Fibroblast of lung (primary cell): ENCODE results near the gene CHST12. TPM values are rescaled to one million over a fixed set of nuclear protein-coding genes. Genes with fewer than 3 reads are reported as not detected.

Experiments
- DNase-seq, 2 donors: peaks; one replicate each; pipeline versions ENCODE4 v3.0.0 to v3.0.0-alpha.2; 2010; ENCODE audit warnings: low read depth in 2 of 2
- H2AFZ ChIP-seq: 2 replicates; pipeline ENCODE4 v1.5.1; 2012; ENCODE audit warnings: low read length, control low read depth, inconsistent platforms
- H3K27ac ChIP-seq: 2 replicates; pipeline ENCODE4 v1.5.1; 2011; ENCODE audit warnings: low read length, control low read depth; ENCODE audit not compliant: insufficient read depth
- H3K27me3 ChIP-seq: 2 replicates; pipeline ENCODE4 v1.5.1; 2011; ENCODE audit warnings: mild to moderate bottlenecking, low read length; ENCODE audit not compliant: control insufficient read depth, insufficient read depth
- H3K36me3 ChIP-seq: 2 replicates; pipeline ENCODE4 v1.5.1; 2011; ENCODE audit warnings: low read length; ENCODE audit not compliant: control insufficient read depth, insufficient read depth
- H3K4me1 ChIP-seq: 2 replicates; pipeline ENCODE4 v1.5.1; 2011; ENCODE audit warnings: low read length; ENCODE audit not compliant: control insufficient read depth, insufficient read depth; ENCODE audit errors: extremely low read depth
- H3K4me2 ChIP-seq: 2 replicates; pipeline ENCODE4 v1.5.1; 2011; ENCODE audit warnings: low read length, control low read depth; ENCODE audit not compliant: insufficient read depth; ENCODE audit errors: extremely low read depth
- H3K4me3 ChIP-seq, 4 experiments: fragments of 200-600 bp in 1 of 4; sonication (generic) in 1 of 4; replicated peaks in 1 of 4; 2 replicates each; pipeline ENCODE4 v1.5.1; 2011 to 2016; ENCODE audit warnings: low read length in 4 of 4, low read depth in 3 of 4, mild to moderate bottlenecking in 3 of 4, control low read depth in 2 of 4, inconsistent platforms in 1 of 4, mixed read lengths in 1 of 4; ENCODE audit not compliant: insufficient read depth in 1 of 4; ENCODE audit errors: control extremely low read depth in 1 of 4
- H3K79me2 ChIP-seq: 2 replicates; pipeline ENCODE4 v1.5.1; 2012; ENCODE audit warnings: mild to moderate bottlenecking, low read length, inconsistent platforms; ENCODE audit not compliant: control insufficient read depth, insufficient read depth
- H3K9ac ChIP-seq: 2 replicates; pipeline ENCODE4 v1.5.1; 2011; ENCODE audit warnings: mild to moderate bottlenecking, low read length, control low read depth; ENCODE audit not compliant: insufficient read depth
- H3K9me3 ChIP-seq: 2 replicates; pipeline ENCODE4 v1.5.1; 2012; ENCODE audit warnings: low read depth, low read length; ENCODE audit not compliant: control insufficient read depth, insufficient read depth
- H4K20me1 ChIP-seq: 2 replicates; pipeline ENCODE4 v1.5.1; 2011; ENCODE audit warnings: low read length; ENCODE audit not compliant: control insufficient read depth, insufficient read depth; ENCODE audit errors: extremely low read depth
- CTCF ChIP-seq, 2 donors: IDR thresholded peaks in 1 of 2; conservative IDR thresholded peaks in 1 of 2; 1 replicate in 1 of 2; 2 replicates in 1 of 2; pipeline ENCODE4 v1.5.1; 2011 to 2012; ENCODE audit warnings: low read length in 2 of 2, control low read depth in 1 of 2, inconsistent platforms in 1 of 2, low read depth in 1 of 2, mild to moderate bottlenecking in 1 of 2
- EZH2 ChIP-seq: IDR thresholded peaks from 2 replicates; pipeline ENCODE4 v1.5.1; 2012; ENCODE audit warnings: low read length, control low read depth, mild to moderate bottlenecking; ENCODE audit errors: missing control alignments
- polyA plus RNA-seq, 2 donors: library from polyadenylated mRNA; depleted of rRNA in 1 of 2; stranded (reverse) in 1 of 2; unstranded in 1 of 2; fragments of >200 nt; gene quantifications; 2 replicates each; pipeline ENCODE4 v1.2.1, GENCODE V29; 2011 to 2012; ENCODE audit warnings: missing spikeins in 1 of 2
- total RNA-seq: library from RNA; depleted of rRNA; stranded (reverse); fragments of >200 nt; gene quantifications from 2 replicates; pipeline ENCODE4 v1.2.1, GENCODE V29; 2014

Gene CHST12
- total and polyA plus RNA-seq, 2 donors (not counting 1 experiment from before 2014, with no cell fraction given) = 3.5 to 9.5 TPM

- Histone ChIP-seq H3K27ac (no peak overlapping the region), H3K4me1 (no peaks in the 10 kb centered on the region), H3K4me2 (no peak overlapping the region), H2AFZ (no peak overlapping the region), H3K9ac (no peak overlapping the region), H3K79me2 (no peaks in the 10 kb centered on the region), H3K4me3 (no peak overlapping the region), H3K27me3 (no peaks in the 10 kb centered on the region), H4K20me1 (no peaks in the 10 kb centered on the region), H3K9me3 (no peaks in the 10 kb centered on the region), H3K36me3 (peaks cover 4% of the 10 kb centered on the region)
- DNase-seq = no peak
- no peak for TF ChIP-seq CTCF (conservative IDR thresholded peaks at IDR 0.05 in 1 of 2, IDR thresholded peaks at IDR 0.05 in 1 of 2; ENCODE audit: low read depth in 1 of 2, low read length in 2 of 2)
- TF ChIP-seq EZH2 = no peak
Measured at GRCh38 chr7:2433713-2434550, 30.5 kb downstream of the CHST12 start.

DNA sequence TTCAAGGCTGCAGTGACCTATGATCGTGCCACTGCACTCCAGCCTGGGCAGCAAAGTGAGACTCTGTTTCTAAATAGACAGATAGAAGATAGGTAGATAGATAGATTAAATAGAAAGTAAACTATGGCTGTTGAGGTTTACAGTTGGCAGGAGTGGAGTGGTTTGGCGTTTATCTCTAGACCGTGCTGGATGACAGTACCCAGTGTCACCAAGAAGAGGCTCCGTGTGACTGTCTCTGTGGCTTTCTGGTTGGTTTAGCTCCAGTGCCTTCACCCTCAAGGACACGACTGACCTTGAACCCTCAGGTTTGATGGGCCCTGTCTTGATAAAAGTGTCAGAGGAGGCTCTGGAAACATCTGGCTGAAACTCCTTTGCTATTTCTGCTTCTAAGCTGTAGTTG lies 31.7 kb downstream of the CHST12 start:
- Histone ChIP-seq H4K20me1 (no peaks in the 10 kb centered on the region), H3K4me2 (no peak overlapping the region), H3K79me2 (no peaks in the 10 kb centered on the region), H3K9me3 (no peaks in the 10 kb centered on the region), H3K4me3 (no peak overlapping the region), H3K36me3 (peaks cover 4% of the 10 kb centered on the region), H3K27ac (no peak overlapping the region), H3K9ac (no peak overlapping the region), H2AFZ (no peak overlapping the region), H3K4me1 (no peaks in the 10 kb centered on the region), H3K27me3 (no peaks in the 10 kb centered on the region)
- TF ChIP-seq CTCF (conservative IDR thresholded peaks at IDR 0.05 in 1 of 2, IDR thresholded peaks at IDR 0.05 in 1 of 2; ENCODE audit: low read depth in 1 of 2, low read length in 2 of 2) (no peak), EZH2 (no peak)
- no peak for DNase-seq

DNA sequence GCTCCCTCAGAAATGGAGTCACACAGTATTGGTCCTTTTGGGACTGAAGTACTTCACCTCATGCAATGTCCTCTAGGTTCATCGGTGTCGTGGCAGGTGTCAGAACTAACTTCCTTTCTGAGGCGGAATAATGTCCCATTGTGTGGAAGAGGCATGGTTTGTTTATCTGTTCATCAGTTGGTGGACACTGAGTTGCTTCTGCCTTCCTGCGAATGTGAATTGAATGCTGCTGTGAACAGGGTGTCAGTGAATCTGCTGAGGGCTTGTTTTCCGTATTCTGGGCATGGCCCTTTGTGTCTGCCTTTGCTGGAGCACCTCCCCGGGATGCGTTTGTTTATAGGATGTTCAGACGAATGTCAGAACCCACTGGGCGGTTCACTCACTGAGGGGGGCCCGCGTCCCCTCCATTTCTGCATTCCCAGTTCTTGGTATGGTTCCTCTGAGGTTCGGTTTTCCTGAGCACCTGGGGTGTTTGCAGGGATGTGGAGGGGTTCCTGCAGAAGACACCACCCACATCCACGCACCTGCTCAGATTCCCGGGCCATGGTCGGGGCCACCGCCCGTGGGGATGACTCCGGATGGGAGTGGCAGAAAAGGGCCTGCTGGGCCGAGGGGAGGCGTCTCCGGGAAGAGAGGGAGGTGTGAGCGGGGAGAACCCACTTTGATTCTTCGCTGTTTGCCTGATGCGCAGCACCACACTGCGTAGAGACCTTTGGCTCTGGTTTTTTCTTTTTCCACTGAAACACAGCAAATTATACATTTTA lies 33.1 kb downstream of the CHST12 start:
- no peak for TF ChIP-seq CTCF (conservative IDR thresholded peaks at IDR 0.05 in 1 of 2, IDR thresholded peaks at IDR 0.05 in 1 of 2; ENCODE audit: low read depth in 1 of 2, low read length in 2 of 2)
- TF ChIP-seq EZH2 = no peak
- no peak overlapping the region for H2AFZ ChIP-seq
- no peak overlapping the region for H3K4me2 ChIP-seq
- no peak overlapping the region for H3K9ac ChIP-seq
- no peaks in the 10 kb centered on the region for H3K27me3 ChIP-seq
- no peaks in the 10 kb centered on the region for H3K4me1 ChIP-seq
- H3K9me3 ChIP-seq = no peaks in the 10 kb centered on the region
- no peak overlapping the region for H3K27ac ChIP-seq
- no peak for DNase-seq
- peaks cover 4% of the 10 kb centered on the region for H3K36me3 ChIP-seq
- H3K4me3 ChIP-seq = no peak overlapping the region
- no peaks in the 10 kb centered on the region for H4K20me1 ChIP-seq
- no peaks in the 10 kb centered on the region for H3K79me2 ChIP-seq
